AG09319 (cell line): Measurements from ENCODE around the gene HMX1.

Experiments
- DNase-seq: peaks from one replicate; pipeline ENCODE4 v3.0.0-alpha.2; 2010; ENCODE audit warnings: low read depth; ENCODE audit errors: extremely low read depth
- CTCF ChIP-seq: IDR thresholded peaks from 2 replicates; pipeline ENCODE4 v1.5.1; 2011; ENCODE audit warnings: low read depth, mild to moderate bottlenecking, inconsistent platforms, low read length, moderate library complexity

Gene HMX1

GRCh38 chr4:8891646-8892555, 20.3 kb upstream of the HMX1 start:
- DNase-seq = no peak
- no peak for TF ChIP-seq CTCF

GRCh38 chr4:8891255-8891645, 19.6 kb upstream of the HMX1 start:
- no peak for TF ChIP-seq CTCF
- no peak for DNase-seq

GRCh38 chr4:8888856-8889255, 17.2 kb upstream of the HMX1 start:
- no peak for TF ChIP-seq CTCF
- DNase-seq = no peak

- peak; percentile 12 for TF ChIP-seq CTCF
- DNase-seq = no peak
Measured at GRCh38 chr4:8886612-8887406, 15.2 kb upstream of the HMX1 start.

- TF ChIP-seq CTCF = no peak
- no peak for DNase-seq
Measured at GRCh38 chr4:8882239-8882638, 10.6 kb upstream of the HMX1 start.

- no peak for TF ChIP-seq CTCF
- no peak for DNase-seq
Measured at GRCh38 chr4:8880851-8881250, 9.2 kb upstream of the HMX1 start.

- no peak for TF ChIP-seq CTCF
- no peak for DNase-seq
Measured at GRCh38 chr4:8879574-8879973, 7.9 kb upstream of the HMX1 start.
